ENCODE data around the gene CCSER1. TPM values are rescaled to one million over a fixed set of nuclear protein-coding genes. Genes with fewer than 3 reads are reported as not detected.
A peak's percentile ranks its signal among the peaks of the same experiment; 100 is the strongest.

Gene CCSER1
- polyA plus RNA-seq (2012; ENCODE audit: missing spikeins): 0.91 TPM

DNA sequence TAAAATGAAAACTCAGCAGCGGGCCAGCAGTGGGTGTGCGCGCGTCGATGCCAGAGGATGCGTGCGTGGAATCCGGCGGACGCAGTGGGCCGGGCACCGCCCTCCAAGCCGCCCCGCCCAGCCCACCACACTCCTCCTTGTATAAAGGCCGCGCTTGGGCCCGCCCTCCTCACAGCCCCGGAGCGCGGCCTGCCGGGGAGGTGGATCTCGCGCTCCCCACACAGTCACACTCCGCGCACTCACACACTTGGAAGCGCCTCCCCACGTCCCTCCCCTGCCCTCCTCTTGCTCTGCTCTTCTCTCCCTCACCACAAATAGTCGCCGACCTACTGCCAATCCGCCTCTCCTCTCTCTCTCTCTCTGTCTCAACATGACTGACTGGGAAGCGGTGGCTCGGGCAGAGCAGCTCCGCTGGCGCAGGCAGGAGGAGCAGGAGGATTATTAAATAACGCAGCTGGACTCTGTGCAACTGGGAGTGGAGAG is at the start of gene CCSER1:
TSS of gene CCSER1 (plus strand) at position 172 of the 483 bp plus-strand sequence.
- FAIRE-seq (peak; percentile 93), DNase-seq (ENCODE audit: insufficient read length) (no peak)
- no peak for TF ChIP-seq TAF1 (IDR thresholded peaks at IDR 0.05; ENCODE audit: borderline replicate concordance, low read depth, low read length)
- peak; percentile 92 for TF ChIP-seq POLR2A (IDR thresholded peaks at IDR 0.05; ENCODE audit: low read depth, low read length)
- peak; percentile 89 for TF ChIP-seq POLR2AphosphoS5 (IDR thresholded peaks at IDR 0.05; ENCODE audit: low read depth, low read length)

DNA sequence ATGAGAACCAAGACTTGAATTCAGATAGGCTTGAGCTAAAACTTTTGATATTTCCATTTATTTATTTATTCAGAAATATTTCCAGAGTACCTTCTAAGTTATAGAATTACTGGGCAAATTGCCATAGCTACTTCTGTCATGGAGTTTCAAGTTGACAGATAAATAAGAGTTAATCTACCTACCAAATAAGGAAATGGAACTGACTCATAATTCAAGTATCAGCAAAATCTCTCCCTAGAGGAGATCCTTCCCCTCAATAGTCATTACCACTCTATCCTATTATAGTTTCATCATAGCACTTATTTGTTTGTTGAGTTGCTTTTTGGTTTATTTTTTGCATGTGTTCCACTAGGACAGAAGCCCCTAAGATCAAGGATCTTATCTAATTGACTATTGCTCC is 48.8 kb upstream of the CCSER1 start:
- no peak for DNase-seq (ENCODE audit: insufficient read length)
- TF ChIP-seq POLR2AphosphoS5 (IDR thresholded peaks at IDR 0.05; ENCODE audit: low read depth, low read length) (no peak), TAF1 (IDR thresholded peaks at IDR 0.05; ENCODE audit: borderline replicate concordance, low read depth, low read length) (no peak), POLR2A (IDR thresholded peaks at IDR 0.05; ENCODE audit: low read depth, low read length) (no peak)
- FAIRE-seq: no peak

DNA sequence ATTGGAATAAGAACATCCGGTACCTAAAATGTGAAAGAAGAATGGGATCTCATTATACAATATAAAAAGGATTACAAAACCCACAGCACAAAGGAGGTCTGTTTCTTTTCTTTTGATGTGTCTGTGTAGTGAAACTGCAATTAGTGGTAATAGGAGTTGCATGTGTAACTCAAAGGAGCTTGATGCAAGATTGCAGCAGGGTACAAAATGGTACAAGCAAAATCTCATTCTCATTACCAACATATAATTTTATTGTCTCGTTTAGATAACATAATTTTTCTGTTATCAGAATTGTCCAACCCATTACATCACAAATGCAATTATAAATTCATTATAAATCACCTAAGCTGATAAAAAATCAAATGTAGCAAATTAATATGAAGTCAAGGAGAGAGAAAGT is 47.1 kb upstream of the CCSER1 start:
- peak; percentile 67 for FAIRE-seq
- no peak for DNase-seq (ENCODE audit: insufficient read length)
- no peak for TF ChIP-seq POLR2A (IDR thresholded peaks at IDR 0.05; ENCODE audit: low read depth, low read length)
- no peak for TF ChIP-seq TAF1 (IDR thresholded peaks at IDR 0.05; ENCODE audit: borderline replicate concordance, low read depth, low read length)
- no peak for TF ChIP-seq POLR2AphosphoS5 (IDR thresholded peaks at IDR 0.05; ENCODE audit: low read depth, low read length)

DNA sequence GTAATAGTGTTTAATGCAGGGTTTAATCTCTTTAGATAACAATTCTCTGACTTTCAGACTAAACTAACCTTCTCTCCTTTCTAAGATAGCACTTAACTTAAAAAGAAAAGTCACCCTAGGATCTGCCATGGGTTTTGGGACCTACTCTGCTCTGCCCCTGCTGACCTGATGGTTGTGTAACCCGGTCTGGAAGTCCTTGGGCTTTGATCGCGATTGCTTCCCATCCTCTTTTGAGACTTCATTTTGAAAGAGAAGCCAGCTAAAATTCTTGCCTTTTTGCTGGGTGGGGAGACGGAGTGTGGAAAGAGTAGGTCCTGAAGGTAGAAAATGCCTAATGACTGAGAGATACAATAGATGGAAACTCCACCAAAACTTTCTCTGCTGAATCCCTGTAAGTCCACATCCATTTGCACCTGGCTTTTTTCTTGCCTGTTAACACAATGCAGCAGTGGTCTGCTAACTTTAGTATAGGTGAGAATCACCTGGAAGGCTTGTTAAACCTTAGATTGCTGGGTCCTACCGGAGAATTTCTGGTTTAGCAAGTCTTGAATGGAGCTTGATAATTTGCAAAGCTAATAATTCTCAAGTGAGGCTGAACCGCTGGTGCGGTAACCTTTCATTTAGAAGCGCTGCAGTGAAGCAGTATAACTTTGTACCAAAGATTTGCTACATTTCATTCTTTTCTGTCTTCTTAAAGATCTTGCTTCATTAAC is 45.6 kb upstream of the CCSER1 start:
- FAIRE-seq: no peak
- no peak for DNase-seq (ENCODE audit: insufficient read length)

DNA sequence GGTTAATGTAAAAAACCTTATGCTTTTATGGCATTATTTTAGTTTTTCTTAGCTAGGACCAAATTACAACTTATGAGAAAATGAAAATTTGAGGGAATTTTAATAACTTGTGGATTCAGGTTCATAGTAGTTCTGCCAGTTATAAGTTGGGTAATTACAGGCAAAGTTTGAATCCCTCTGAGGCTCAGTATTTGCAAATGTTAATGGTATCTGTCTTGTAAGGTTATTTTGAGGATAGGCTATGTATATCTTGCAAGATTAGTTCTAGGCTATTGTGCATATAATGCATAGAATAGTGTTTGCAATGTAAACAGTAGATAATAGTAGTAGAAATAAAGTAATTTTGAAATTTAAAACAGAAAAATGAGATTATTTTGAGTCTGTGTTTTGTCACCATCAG is 44.7 kb upstream of the CCSER1 start:
- FAIRE-seq: no peak
- TF ChIP-seq TAF1 (IDR thresholded peaks at IDR 0.05; ENCODE audit: borderline replicate concordance, low read depth, low read length): no peak
- TF ChIP-seq POLR2A (IDR thresholded peaks at IDR 0.05; ENCODE audit: low read depth, low read length): no peak
- TF ChIP-seq POLR2AphosphoS5 (IDR thresholded peaks at IDR 0.05; ENCODE audit: low read depth, low read length): no peak

More for the DNA sequence above, 45.6 kb upstream of the CCSER1 start:
- no peak for TF ChIP-seq TAF1 (IDR thresholded peaks at IDR 0.05; ENCODE audit: borderline replicate concordance, low read depth, low read length)

DNA sequence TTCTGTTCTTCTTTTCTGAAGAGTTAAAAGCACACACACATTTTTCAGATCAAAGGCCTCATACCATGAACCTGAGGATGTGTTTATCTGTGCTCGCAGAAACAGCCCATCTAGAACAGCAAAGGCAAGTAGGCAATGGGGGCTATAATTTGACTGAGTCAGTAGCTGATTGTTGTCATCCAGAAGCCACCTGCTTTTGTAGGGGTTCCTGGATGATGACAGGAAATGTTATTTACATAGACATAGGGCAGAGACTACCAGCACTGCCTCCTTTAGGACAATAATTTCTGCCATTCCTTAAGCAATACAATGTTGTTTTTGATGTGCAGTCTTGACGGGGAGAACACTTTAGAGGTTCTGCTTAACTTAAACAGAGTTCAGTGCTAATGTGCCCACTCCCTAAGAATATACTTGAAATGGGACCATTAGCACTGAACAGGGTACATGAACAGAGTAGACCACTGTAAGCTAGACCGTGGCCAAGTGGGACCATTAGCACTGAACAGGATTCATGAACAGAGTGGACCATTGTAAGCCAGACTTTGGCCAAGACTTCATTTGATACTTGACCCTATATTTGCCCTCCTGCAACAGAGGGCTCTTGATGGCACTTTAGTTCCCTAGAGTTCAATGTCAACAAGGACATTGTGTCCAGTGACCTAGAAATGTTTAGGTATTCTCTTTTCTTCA is 42.8 kb upstream of the CCSER1 start:
- no peak for TF ChIP-seq POLR2AphosphoS5 (IDR thresholded peaks at IDR 0.05; ENCODE audit: low read depth, low read length)
- TF ChIP-seq POLR2A (IDR thresholded peaks at IDR 0.05; ENCODE audit: low read depth, low read length): no peak
- TF ChIP-seq TAF1 (IDR thresholded peaks at IDR 0.05; ENCODE audit: borderline replicate concordance, low read depth, low read length): no peak
- DNase-seq (ENCODE audit: insufficient read length) (no peak), FAIRE-seq (peak; percentile 81)

More for the DNA sequence above, 44.7 kb upstream of the CCSER1 start:
- no peak for DNase-seq (ENCODE audit: insufficient read length)

DNA sequence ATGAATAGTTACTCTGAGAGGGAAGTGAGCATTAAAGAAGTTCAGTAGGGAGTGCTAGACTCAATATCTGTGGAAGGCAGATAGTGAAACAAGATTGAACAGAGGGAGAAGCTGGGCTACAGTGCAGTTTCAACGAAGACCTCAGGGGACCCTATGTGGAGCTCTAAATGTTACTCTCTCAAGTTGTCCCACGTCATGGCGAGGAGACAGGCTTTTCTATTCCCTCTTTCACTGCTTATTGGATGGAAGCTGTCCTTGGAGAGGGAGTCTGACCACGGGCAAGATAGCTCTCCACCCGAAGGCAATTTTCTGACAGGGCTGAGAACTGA is 42.3 kb upstream of the CCSER1 start:
- TF ChIP-seq TAF1 (IDR thresholded peaks at IDR 0.05; ENCODE audit: borderline replicate concordance, low read depth, low read length) (no peak), POLR2A (IDR thresholded peaks at IDR 0.05; ENCODE audit: low read depth, low read length) (no peak), POLR2AphosphoS5 (IDR thresholded peaks at IDR 0.05; ENCODE audit: low read depth, low read length) (no peak)
- no peak for FAIRE-seq
- DNase-seq (ENCODE audit: insufficient read length): no peak

DNA sequence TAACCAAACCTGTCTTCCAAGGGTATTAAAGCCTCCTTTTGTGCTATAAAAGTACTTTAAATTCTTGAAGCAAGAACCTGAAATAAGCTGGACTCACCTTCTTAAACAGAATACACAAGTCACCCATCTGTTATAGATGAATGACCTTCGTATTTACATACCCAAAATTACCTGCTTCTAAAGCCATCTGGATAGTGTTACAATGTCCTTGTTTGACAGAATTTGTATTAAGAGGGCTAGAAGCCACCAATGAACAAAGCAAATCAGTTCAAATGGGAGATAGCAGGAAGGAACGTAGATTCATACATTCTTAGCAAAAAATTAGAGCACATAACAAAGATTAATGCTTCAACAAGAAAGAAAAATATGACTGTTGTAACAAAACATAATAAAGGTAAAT is 33.7 kb upstream of the CCSER1 start:
- no peak for FAIRE-seq
- no peak for DNase-seq (ENCODE audit: insufficient read length)
- TF ChIP-seq POLR2A (IDR thresholded peaks at IDR 0.05; ENCODE audit: low read depth, low read length) (no peak), POLR2AphosphoS5 (IDR thresholded peaks at IDR 0.05; ENCODE audit: low read depth, low read length) (no peak), TAF1 (IDR thresholded peaks at IDR 0.05; ENCODE audit: borderline replicate concordance, low read depth, low read length) (no peak)

DNA sequence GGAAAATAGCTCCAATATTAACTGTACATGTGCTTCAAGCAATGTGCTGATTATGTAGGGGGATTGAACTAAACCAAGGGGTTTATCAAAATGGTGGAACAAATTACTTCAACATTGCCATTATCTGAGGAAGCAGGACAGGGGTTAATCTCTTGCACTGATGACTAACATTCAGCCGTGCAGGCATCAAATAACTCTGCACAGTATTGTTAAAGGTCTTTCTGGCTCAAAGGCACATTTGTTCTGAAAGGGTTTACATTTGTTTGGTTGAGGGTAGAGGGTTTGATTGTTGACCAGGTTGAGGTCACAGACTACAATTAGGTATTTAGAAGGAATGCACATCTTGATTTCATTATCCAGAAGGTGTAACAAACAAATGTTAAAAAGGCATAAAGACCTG is 32.2 kb upstream of the CCSER1 start:
- FAIRE-seq: no peak
- no peak for TF ChIP-seq POLR2A (IDR thresholded peaks at IDR 0.05; ENCODE audit: low read depth, low read length)
- no peak for TF ChIP-seq TAF1 (IDR thresholded peaks at IDR 0.05; ENCODE audit: borderline replicate concordance, low read depth, low read length)
- no peak for TF ChIP-seq POLR2AphosphoS5 (IDR thresholded peaks at IDR 0.05; ENCODE audit: low read depth, low read length)
- DNase-seq (ENCODE audit: insufficient read length): no peak

DNA sequence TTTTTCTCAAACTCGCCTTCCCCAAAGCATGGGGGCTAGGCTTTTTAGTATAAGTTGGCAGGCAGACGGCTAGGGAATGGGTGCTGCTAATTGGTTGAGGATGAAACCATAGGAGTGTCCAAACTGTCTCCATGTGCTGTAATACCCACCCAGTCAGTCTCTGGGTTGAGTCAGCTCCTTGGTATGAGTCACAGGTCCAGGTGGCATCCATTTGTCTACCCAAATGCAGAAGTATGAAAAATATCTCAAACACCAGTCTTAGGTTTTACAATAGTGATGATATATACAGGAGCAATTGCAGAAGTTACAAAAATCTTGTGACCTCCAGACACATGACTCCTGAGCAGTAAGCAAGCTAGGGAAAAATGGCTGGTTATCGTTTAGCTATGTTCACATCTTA is 27.4 kb upstream of the CCSER1 start:
- FAIRE-seq: no peak

DNA sequence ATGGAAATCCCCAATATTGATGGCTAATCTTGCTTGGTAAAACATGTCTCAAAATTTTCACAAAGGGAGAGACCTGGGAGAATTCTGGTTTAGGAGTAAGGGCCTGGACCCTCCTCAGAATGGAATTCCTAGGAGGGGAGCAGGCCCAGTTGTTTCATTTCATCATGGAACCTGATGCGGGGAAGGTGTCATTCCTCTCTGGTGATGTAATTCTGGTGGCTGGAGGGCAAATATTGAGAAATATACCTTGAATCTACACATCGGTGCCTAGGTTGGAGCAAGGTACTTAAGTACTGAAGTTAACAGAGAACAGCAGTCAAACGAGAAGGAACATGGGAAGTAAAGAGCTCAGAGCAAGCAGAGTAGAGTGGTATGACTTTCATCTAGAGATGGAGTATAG is 23.2 kb upstream of the CCSER1 start:
- DNase-seq (ENCODE audit: insufficient read length) (no peak), FAIRE-seq (no peak)
- no peak for TF ChIP-seq POLR2A (IDR thresholded peaks at IDR 0.05; ENCODE audit: low read depth, low read length)
- no peak for TF ChIP-seq POLR2AphosphoS5 (IDR thresholded peaks at IDR 0.05; ENCODE audit: low read depth, low read length)
- TF ChIP-seq TAF1 (IDR thresholded peaks at IDR 0.05; ENCODE audit: borderline replicate concordance, low read depth, low read length): no peak

More for the DNA sequence above, 27.4 kb upstream of the CCSER1 start:
- TF ChIP-seq TAF1 (IDR thresholded peaks at IDR 0.05; ENCODE audit: borderline replicate concordance, low read depth, low read length) (no peak), POLR2AphosphoS5 (IDR thresholded peaks at IDR 0.05; ENCODE audit: low read depth, low read length) (no peak), POLR2A (IDR thresholded peaks at IDR 0.05; ENCODE audit: low read depth, low read length) (no peak)
- DNase-seq (ENCODE audit: insufficient read length): no peak

DNA sequence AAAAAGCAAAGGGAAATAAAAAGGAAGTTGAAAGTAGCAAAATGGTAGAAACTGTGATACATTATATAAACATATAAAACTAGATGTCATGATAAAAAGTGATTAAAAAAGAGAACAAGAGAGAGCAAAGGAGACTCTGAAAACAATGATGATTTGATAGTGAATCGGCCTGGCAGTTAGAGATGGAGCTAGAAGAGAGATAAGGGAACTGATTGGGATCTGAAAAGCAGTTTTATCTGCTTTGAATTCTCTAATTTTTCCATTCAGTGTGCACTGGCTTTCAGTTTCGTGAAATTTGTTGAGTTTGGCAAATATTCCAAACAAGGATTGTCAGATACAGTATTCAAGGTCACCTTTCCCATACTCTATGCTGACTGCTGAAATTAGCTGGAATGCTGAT is 21.9 kb upstream of the CCSER1 start:
- no peak for TF ChIP-seq TAF1 (IDR thresholded peaks at IDR 0.05; ENCODE audit: borderline replicate concordance, low read depth, low read length)
- TF ChIP-seq POLR2A (IDR thresholded peaks at IDR 0.05; ENCODE audit: low read depth, low read length): no peak
- no peak for TF ChIP-seq POLR2AphosphoS5 (IDR thresholded peaks at IDR 0.05; ENCODE audit: low read depth, low read length)
- DNase-seq (ENCODE audit: insufficient read length) (no peak), FAIRE-seq (no peak)
